ENCODE results near the gene MTCH2. TPM values are rescaled to one million over a fixed set of nuclear protein-coding genes. Genes with fewer than 3 reads are reported as not detected.

Gene MTCH2
- total and polyA plus RNA-seq, 4 donors, result 33.0 to 76.2 (median 59.8) TPM

GRCh38 chr11:47589584-47589976, 52.8 kb downstream of the MTCH2 start:
- DNase-seq (peak; percentile 40 to 67 (median 65)), ATAC-seq (ENCODE audit: insufficient read depth, low FRiP score) (no peak)
- H3K27me3 ChIP-seq (ENCODE audit: control insufficient read depth in 3 of 3, insufficient read depth in 3 of 3, low read length in 2 of 3), result peaks cover 0 to 17% (median 12%) of the 10 kb centered on the region in 3 donors
- peaks cover 0 to 30% (median 4%) of the 10 kb centered on the region in 5 donors for H3K4me1 ChIP-seq (ENCODE audit: control insufficient read depth in 5 of 5, insufficient read depth in 5 of 5, low read length in 5 of 5)
- H3K36me3 ChIP-seq (ENCODE audit: control insufficient read depth in 4 of 4, insufficient read depth in 4 of 4, low read length in 4 of 4), result peaks cover 3 to 5% (median 3%) of the 10 kb centered on the region in 4 donors
- WGBS, 2 donors, result 51 to 80% methylated on average over 51 of the region's 51 CpGs
- TF ChIP-seq, protein P1, sequence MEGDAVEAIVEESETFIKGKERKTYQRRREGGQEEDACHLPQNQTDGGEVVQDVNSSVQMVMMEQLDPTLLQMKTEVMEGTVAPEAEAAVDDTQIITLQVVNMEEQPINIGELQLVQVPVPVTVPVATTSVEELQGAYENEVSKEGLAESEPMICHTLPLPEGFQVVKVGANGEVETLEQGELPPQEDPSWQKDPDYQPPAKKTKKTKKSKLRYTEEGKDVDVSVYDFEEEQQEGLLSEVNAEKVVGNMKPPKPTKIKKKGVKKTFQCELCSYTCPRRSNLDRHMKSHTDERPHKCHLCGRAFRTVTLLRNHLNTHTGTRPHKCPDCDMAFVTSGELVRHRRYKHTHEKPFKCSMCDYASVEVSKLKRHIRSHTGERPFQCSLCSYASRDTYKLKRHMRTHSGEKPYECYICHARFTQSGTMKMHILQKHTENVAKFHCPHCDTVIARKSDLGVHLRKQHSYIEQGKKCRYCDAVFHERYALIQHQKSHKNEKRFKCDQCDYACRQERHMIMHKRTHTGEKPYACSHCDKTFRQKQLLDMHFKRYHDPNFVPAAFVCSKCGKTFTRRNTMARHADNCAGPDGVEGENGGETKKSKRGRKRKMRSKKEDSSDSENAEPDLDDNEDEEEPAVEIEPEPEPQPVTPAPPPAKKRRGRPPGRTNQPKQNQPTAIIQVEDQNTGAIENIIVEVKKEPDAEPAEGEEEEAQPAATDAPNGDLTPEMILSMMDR (IDR thresholded peaks at IDR 0.05; ENCODE audit: control extremely low read depth, extremely low read depth), result no peak
- H3K27ac ChIP-seq (ENCODE audit: low read depth in 1 of 2, low read length in 1 of 2), result no peak overlapping the region
- no peak overlapping the region for H3K4me3 ChIP-seq
- H3K9me3 ChIP-seq (ENCODE audit: control insufficient read depth in 4 of 4, insufficient read depth in 3 of 4, low read length in 3 of 4), result peaks cover 0 to 4% (median 0%) of the 10 kb centered on the region in 4 donors
- no peak overlapping the region for H3K9ac ChIP-seq (ENCODE audit: insufficient read depth in 1 of 2, low read length in 2 of 2)

DNA sequence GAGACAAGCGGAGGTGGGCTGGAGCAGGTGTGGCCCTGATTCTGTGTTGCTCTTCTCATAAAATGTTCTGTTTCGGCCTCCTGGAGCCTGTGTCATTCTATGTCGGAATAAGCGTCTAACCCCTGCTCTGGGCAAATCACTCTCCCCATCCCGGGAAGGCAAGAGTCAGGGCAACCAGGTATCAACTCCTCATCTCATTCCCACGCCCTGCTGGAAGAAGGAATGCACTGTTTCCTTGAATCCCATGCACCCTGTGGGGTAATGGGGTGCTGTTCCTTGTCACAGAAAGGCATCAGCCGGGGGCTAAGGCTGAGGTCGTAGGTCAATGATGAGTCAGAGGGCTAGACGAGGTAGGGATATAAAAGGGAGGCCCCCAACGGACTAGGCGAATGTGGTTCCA, 53.2 kb downstream of the MTCH2 start:
- ATAC-seq (ENCODE audit: insufficient read depth, low FRiP score), result no peak
- H3K4me3 ChIP-seq, result no peak overlapping the region
- peaks cover 3 to 8% (median 5%) of the 10 kb centered on the region in 4 donors for H3K36me3 ChIP-seq (ENCODE audit: control insufficient read depth in 4 of 4, insufficient read depth in 4 of 4, low read length in 4 of 4)
- no peak overlapping the region for H3K27ac ChIP-seq (ENCODE audit: low read depth in 1 of 2, low read length in 1 of 2)
- peaks cover 0 to 13% (median 12%) of the 10 kb centered on the region in 3 donors for H3K27me3 ChIP-seq (ENCODE audit: control insufficient read depth in 3 of 3, insufficient read depth in 3 of 3, low read length in 2 of 3)
- H3K9me3 ChIP-seq (ENCODE audit: control insufficient read depth in 4 of 4, insufficient read depth in 3 of 4, low read length in 3 of 4), result peaks cover 0 to 4% (median 0%) of the 10 kb centered on the region in 4 donors
- peaks cover 0 to 26% (median 0%) of the 10 kb centered on the region in 5 donors for H3K4me1 ChIP-seq (ENCODE audit: control insufficient read depth in 5 of 5, insufficient read depth in 5 of 5, low read length in 5 of 5)
- TF ChIP-seq, protein P1 (IDR thresholded peaks at IDR 0.05; ENCODE audit: control extremely low read depth, extremely low read depth), result no peak
- no peak overlapping the region for H3K9ac ChIP-seq (ENCODE audit: insufficient read depth in 1 of 2, low read length in 2 of 2)
- no peak for DNase-seq
- WGBS, 2 donors, result 83 to 87% methylated on average over 11 of the region's 11 CpGs

DNA sequence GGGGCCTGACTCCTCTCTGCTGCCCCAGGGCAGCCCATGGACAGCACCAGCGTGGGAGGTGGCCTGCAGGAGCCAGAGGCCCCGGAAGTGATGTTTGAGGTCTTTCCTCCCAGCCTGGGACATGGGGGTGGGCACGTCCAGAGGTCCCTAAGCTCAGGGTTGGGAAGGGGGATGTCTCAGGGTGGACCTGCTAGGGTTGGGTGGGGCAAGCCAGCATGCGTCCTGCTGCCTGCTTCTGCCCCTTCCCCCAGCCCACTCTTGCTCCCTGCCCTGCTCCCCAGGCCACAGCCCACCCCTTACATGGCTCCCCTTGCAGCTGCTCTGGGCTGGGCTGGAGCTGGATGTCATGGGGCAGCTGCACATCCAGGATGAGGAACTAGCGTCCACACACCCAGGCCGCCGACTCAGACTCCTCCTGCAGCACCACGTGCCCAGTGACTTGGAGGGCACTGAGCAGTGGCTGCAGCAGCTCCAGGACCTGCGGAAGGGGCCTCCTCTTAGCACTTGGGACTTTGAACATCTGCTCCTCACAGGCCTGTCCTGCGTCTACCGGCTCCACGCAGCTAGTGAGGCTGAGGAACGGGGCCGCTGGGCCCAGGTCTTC, 54.5 kb downstream of the MTCH2 start:
- H3K27ac ChIP-seq (ENCODE audit: low read depth in 1 of 2, low read length in 1 of 2), result peak overlapping the region in 1 of 2 donors; percentile 3
- DNase-seq (no peak), ATAC-seq (ENCODE audit: insufficient read depth, low FRiP score) (peak; percentile 69)
- H3K4me1 ChIP-seq (ENCODE audit: control insufficient read depth in 5 of 5, insufficient read depth in 5 of 5, low read length in 5 of 5), result peaks cover 0 to 19% (median 0%) of the 10 kb centered on the region in 5 donors
- H3K36me3 ChIP-seq (ENCODE audit: control insufficient read depth in 4 of 4, insufficient read depth in 4 of 4, low read length in 4 of 4), result peaks cover 13 to 19% (median 16%) of the 10 kb centered on the region in 4 donors
- peaks cover 0 to 7% (median 4%) of the 10 kb centered on the region in 3 donors for H3K27me3 ChIP-seq (ENCODE audit: control insufficient read depth in 3 of 3, insufficient read depth in 3 of 3, low read length in 2 of 3)
- H3K4me3 ChIP-seq, result no peak overlapping the region
- TF ChIP-seq, protein P1 (IDR thresholded peaks at IDR 0.05; ENCODE audit: control extremely low read depth, extremely low read depth), result no peak
- H3K9me3 ChIP-seq (ENCODE audit: control insufficient read depth in 4 of 4, insufficient read depth in 3 of 4, low read length in 3 of 4), result peaks cover 0 to 2% (median 0%) of the 10 kb centered on the region in 4 donors
- no peak overlapping the region for H3K9ac ChIP-seq (ENCODE audit: insufficient read depth in 1 of 2, low read length in 2 of 2)
- 30 to 63% methylated on average over 14 of the region's 14 CpGs for WGBS, 2 donors
